OCI-LY1 (cell line): ENCODE results near the gene KCTD4.

ENCODE experiments used
- H2AFZ ChIP-seq: fragments of 200-600 bp; sonication (generic), shearing (Covaris generic); 2 replicates; pipeline ENCODE4 v1.6.0; 2014; ENCODE audit warnings: antibody characterized with exemption, mild to moderate bottlenecking, low read length
- H3F3A ChIP-seq: fragments of 200-600 bp; sonication (generic), shearing (Covaris generic); 2 replicates; pipeline ENCODE4 v1.6.0; 2014; ENCODE audit warnings: mild to moderate bottlenecking, antibody characterized with exemption, low read length, moderate library complexity; ENCODE audit not compliant: insufficient read depth
- H3K27ac ChIP-seq: fragments of 200-600 bp; sonication (generic); 2 replicates; pipeline ENCODE4 v1.5.1; 2014; ENCODE audit warnings: low read length, mixed run types, mild to moderate bottlenecking, low read depth; ENCODE audit not compliant: poor library complexity, severe bottlenecking
- H3K27me3 ChIP-seq: fragments of 200-600 bp; sonication (generic); 2 replicates; pipeline ENCODE4 v1.6.0; 2014; ENCODE audit warnings: antibody characterized with exemption, mild to moderate bottlenecking, low read length, moderate library complexity; ENCODE audit not compliant: insufficient read depth
- H3K36me3 ChIP-seq: fragments of 200-600 bp; sonication (generic); 2 replicates; pipeline ENCODE4 v1.6.1; 2014; ENCODE audit warnings: mild to moderate bottlenecking, antibody characterized with exemption, low read length, moderate library complexity, mixed read lengths; ENCODE audit not compliant: insufficient read depth
- H3K4me1 ChIP-seq: fragments of 200-600 bp; sonication (generic); 2 replicates; pipeline ENCODE4 v1.5.1; 2014; ENCODE audit warnings: mild to moderate bottlenecking, low read length, moderate library complexity; ENCODE audit not compliant: insufficient read depth, severe bottlenecking
- H3K4me2 ChIP-seq: fragments of 200-600 bp; sonication (generic), shearing (Covaris generic); 2 replicates; pipeline ENCODE4 v1.6.1; 2014; ENCODE audit warnings: low read length
- H3K4me3 ChIP-seq: fragments of 200-600 bp; sonication (generic); 2 replicates; pipeline ENCODE4 v1.5.1; 2014; ENCODE audit warnings: low read length, low read depth, mild to moderate bottlenecking, mixed read lengths; ENCODE audit not compliant: poor library complexity, severe bottlenecking
- H3K79me2 ChIP-seq: fragments of 200-600 bp; shearing (Covaris generic); 2 replicates; pipeline ENCODE4 v1.6.1; 2016; ENCODE audit warnings: mixed run types, low read length, mixed read lengths; ENCODE audit not compliant: insufficient read depth
- H3K9ac ChIP-seq: fragments of 200-600 bp; sonication (generic), shearing (Covaris generic); 2 replicates; pipeline ENCODE4 v1.6.1; 2014; ENCODE audit warnings: mild to moderate bottlenecking, low read length, mixed read lengths
- H3K9me2 ChIP-seq: fragments of 200-600 bp; sonication (generic), shearing (Covaris generic); 2 replicates; pipeline ENCODE4 v1.6.1; 2014; ENCODE audit warnings: low read depth, mild to moderate bottlenecking, low read length, mixed read lengths
- H3K9me3 ChIP-seq: fragments of 200-600 bp; shearing (Covaris generic); 2 replicates; pipeline ENCODE4 v1.6.1; 2014; ENCODE audit warnings: low read length, mixed read lengths
- H4K20me1 ChIP-seq: fragments of 200-600 bp; sonication (generic), shearing (Covaris generic); 2 replicates; pipeline ENCODE4 v1.6.0; 2016; ENCODE audit warnings: mild to moderate bottlenecking, low read length; ENCODE audit not compliant: insufficient read depth
- CTCF ChIP-seq: fragments of 200-600 bp; sonication (generic), shearing (Covaris generic); IDR thresholded peaks from 2 replicates; pipeline ENCODE4 v1.5.1; 2017; ENCODE audit warnings: mild to moderate bottlenecking, antibody characterized with exemption, low read length, moderate library complexity, mixed read lengths
- EZH2 ChIP-seq: fragments of 200-600 bp; sonication (generic), shearing (Covaris generic); IDR thresholded peaks from 2 replicates; pipeline ENCODE4 v1.8.0; 2017; ENCODE audit warnings: borderline replicate concordance, mixed run types, mild to moderate bottlenecking, antibody characterized with exemption, low read length, moderate library complexity, mixed read lengths

KCTD4 gene

GRCh38 chr13:45215392-45216077 is 14.7 kb upstream of the KCTD4 start:
- TF ChIP-seq EZH2 = no peak
- no peak for TF ChIP-seq CTCF
- Histone ChIP-seq H3K4me2 (no peak overlapping the region), H2AFZ (no peak overlapping the region), H3K27me3 (no peaks in the 10 kb centered on the region), H3K9ac (no peak overlapping the region), H3K9me3 (no peaks in the 10 kb centered on the region), H3K36me3 (peaks cover under 1% of the 10 kb centered on the region; the same call in 1 of the 2 replicates), H3K79me2 (no peaks in the 10 kb centered on the region), H3F3A (no peaks in the 10 kb centered on the region), H4K20me1 (no peaks in the 10 kb centered on the region), H3K4me3 (no peak overlapping the region), H3K4me1 (no peaks in the 10 kb centered on the region), H3K9me2 (no peaks in the 10 kb centered on the region), H3K27ac (no peak overlapping the region)

- no peak overlapping the region for H3K9ac ChIP-seq
- no peaks in the 10 kb centered on the region for H3K4me1 ChIP-seq
- no peaks in the 10 kb centered on the region for H3K27me3 ChIP-seq
- H3K9me2 ChIP-seq = no peaks in the 10 kb centered on the region
- no peak overlapping the region for H2AFZ ChIP-seq
- H3K36me3 ChIP-seq = peaks cover 18% of the 10 kb centered on the region; the same call in 1 of the 2 replicates
- 0 out of 2 replicates have a peak, but pooled peaks cover 2% of the 10 kb centered on the region for H3K79me2 ChIP-seq
- H3F3A ChIP-seq = no peaks in the 10 kb centered on the region
- TF ChIP-seq EZH2 = no peak
- no peak overlapping the region for H3K27ac ChIP-seq
- H3K4me3 ChIP-seq = no peak overlapping the region
- H3K9me3 ChIP-seq = no peaks in the 10 kb centered on the region
- H4K20me1 ChIP-seq = no peaks in the 10 kb centered on the region
- H3K4me2 ChIP-seq = no peak overlapping the region
Measured at GRCh38 chr13:45209229-45209628, 8.4 kb upstream of the KCTD4 start.

- H3K27ac ChIP-seq = no peak overlapping the region
- H3K9me2 ChIP-seq = no peaks in the 10 kb centered on the region
- TF ChIP-seq CTCF = no peak
- no peak for TF ChIP-seq EZH2
- no peaks in the 10 kb centered on the region for H4K20me1 ChIP-seq
- H3K9ac ChIP-seq = no peak overlapping the region
- 0 out of 2 replicates have a peak, but pooled peaks cover 4% of the 10 kb centered on the region for H3K79me2 ChIP-seq
- H3K27me3 ChIP-seq = no peaks in the 10 kb centered on the region
- no peak overlapping the region for H3K4me3 ChIP-seq
- H3K36me3 ChIP-seq = peaks cover 18% of the 10 kb centered on the region; the same call in 1 of the 2 replicates
- H3F3A ChIP-seq = no peaks in the 10 kb centered on the region
- no peaks in the 10 kb centered on the region for H3K4me1 ChIP-seq
- no peak overlapping the region for H3K4me2 ChIP-seq
- H3K9me3 ChIP-seq = no peaks in the 10 kb centered on the region
- no peak overlapping the region for H2AFZ ChIP-seq
Measured at GRCh38 chr13:45208132-45208531, 7.3 kb upstream of the KCTD4 start.

GRCh38 chr13:45207319-45207718 is 6.5 kb upstream of the KCTD4 start:
- Histone ChIP-seq H3K4me3 (no peak overlapping the region), H3K79me2 (0 out of 2 replicates have a peak, but pooled peaks cover 4% of the 10 kb centered on the region), H3K9me2 (no peaks in the 10 kb centered on the region), H2AFZ (no peak overlapping the region), H3K9me3 (no peaks in the 10 kb centered on the region), H3K4me2 (no peak overlapping the region), H3K36me3 (peaks cover 18% of the 10 kb centered on the region; the same call in 1 of the 2 replicates), H3K27ac (no peak overlapping the region), H3K27me3 (no peaks in the 10 kb centered on the region), H4K20me1 (no peaks in the 10 kb centered on the region), H3F3A (no peaks in the 10 kb centered on the region), H3K4me1 (no peaks in the 10 kb centered on the region), H3K9ac (no peak overlapping the region)
- TF ChIP-seq CTCF = no peak
- TF ChIP-seq EZH2 = no peak
